ENCODE measurements around the gene FKBP1A. TPM values are rescaled to one million over a fixed set of nuclear protein-coding genes. Genes with fewer than 3 reads are reported as not detected.

Gene FKBP1A
- polyA plus RNA-seq, 6 donors from 2014 or later, result 56.4 to 80.3 (median 66.4) TPM

GRCh38 chr20:1390581-1391403, 2.1 kb downstream of the FKBP1A start:
- Mint-ChIP-seq H3K36me3 (no peaks in the 10 kb centered on the region), H3K27ac (peak overlapping the region; percentile 69 to 94 (median 89)), H3K4me3 (peak overlapping the region; percentile 62 to 94 (median 86)), H3K27me3 (no peaks in the 10 kb centered on the region), H3K4me1 (peaks cover 72 to 93% (median 87%) of the 10 kb centered on the region in 3 donors), H3K9me3 (no peaks in the 10 kb centered on the region)
- ATAC-seq (ENCODE audit: low read depth in 2 of 2) (no peak), DNase-seq (no peak)

GRCh38 chr20:1389703-1390580, 2.9 kb downstream of the FKBP1A start:
- Mint-ChIP-seq H3K4me3 (peak overlapping the region; percentile 17 to 94 (median 86)), H3K27me3 (no peaks in the 10 kb centered on the region), H3K4me1 (peaks cover 72 to 93% (median 86%) of the 10 kb centered on the region in 3 donors), H3K9me3 (no peaks in the 10 kb centered on the region), H3K27ac (peak overlapping the region; percentile 69 to 94 (median 89)), H3K36me3 (no peaks in the 10 kb centered on the region)
- DNase-seq (no peak), ATAC-seq (ENCODE audit: low read depth in 2 of 2) (no peak)

GRCh38 chr20:1388741-1389483, 3.9 kb downstream of the FKBP1A start:
- peak in 1 of 2 donors; percentile 8 for ATAC-seq (ENCODE audit: low read depth in 2 of 2)
- Mint-ChIP-seq H3K4me3 (peak overlapping the region; percentile 41 to 89 (median 76)), H3K9me3 (no peaks in the 10 kb centered on the region), H3K27ac (peak overlapping the region; percentile 57 to 90 (median 86)), H3K36me3 (no peaks in the 10 kb centered on the region), H3K27me3 (no peaks in the 10 kb centered on the region), H3K4me1 (peaks cover 71 to 92% (median 83%) of the 10 kb centered on the region in 3 donors)
- peak; percentile 34 for DNase-seq

GRCh38 chr20:1388253-1388652, 4.6 kb downstream of the FKBP1A start:
- no peak for ATAC-seq (ENCODE audit: low read depth in 2 of 2)
- no peak for DNase-seq
- Mint-ChIP-seq H3K27me3 (no peaks in the 10 kb centered on the region), H3K27ac (peak overlapping the region in 3 of 6 donors; percentile 70 to 90 (median 88)), H3K9me3 (no peaks in the 10 kb centered on the region), H3K4me3 (peak overlapping the region in 7 of 8 donors; percentile 63 to 89 (median 71)), H3K4me1 (peaks cover 67 to 92% (median 83%) of the 10 kb centered on the region in 3 donors), H3K36me3 (no peaks in the 10 kb centered on the region)

GRCh38 chr20:1386323-1386722, 6.5 kb downstream of the FKBP1A start:
- H3K4me3 Mint-ChIP-seq, result peak overlapping the region in 2 of 8 donors; percentile 28 to 58
- peaks cover 66 to 97% (median 82%) of the 10 kb centered on the region in 3 donors for H3K4me1 Mint-ChIP-seq
- H3K36me3 Mint-ChIP-seq, result peaks cover 0 to 4% of the 10 kb centered on the region in 2 donors
- ATAC-seq (ENCODE audit: low read depth in 2 of 2) (no peak), DNase-seq (no peak)
- H3K27me3 Mint-ChIP-seq, result no peaks in the 10 kb centered on the region
- H3K9me3 Mint-ChIP-seq, result no peaks in the 10 kb centered on the region
- peak overlapping the region in 3 of 6 donors; percentile 38 to 83 (median 41) for H3K27ac Mint-ChIP-seq

GRCh38 chr20:1383623-1384404, 9.0 kb downstream of the FKBP1A start:
- Mint-ChIP-seq H3K27me3 (no peaks in the 10 kb centered on the region), H3K4me3 (no peak overlapping the region), H3K9me3 (no peaks in the 10 kb centered on the region), H3K4me1 (peaks cover 67 to 97% (median 83%) of the 10 kb centered on the region in 3 donors), H3K36me3 (peaks cover 0 to 4% of the 10 kb centered on the region in 2 donors), H3K27ac (peak overlapping the region in 3 of 6 donors; percentile 42 to 81 (median 74))
- DNase-seq (no peak), ATAC-seq (ENCODE audit: low read depth in 2 of 2) (no peak)

- Mint-ChIP-seq H3K4me1 (peaks cover 69 to 98% (median 82%) of the 10 kb centered on the region in 3 donors), H3K4me3 (no peak overlapping the region), H3K27ac (peak overlapping the region in 1 of 6 donors; percentile 66), H3K27me3 (no peaks in the 10 kb centered on the region), H3K36me3 (peaks cover 0 to 4% of the 10 kb centered on the region in 2 donors), H3K9me3 (no peaks in the 10 kb centered on the region)
- DNase-seq, result no peak
- ATAC-seq (ENCODE audit: low read depth in 2 of 2), result no peak
Observed at GRCh38 chr20:1382670-1383069, 10.2 kb downstream of the FKBP1A start.

GRCh38 chr20:1381753-1382591, 10.9 kb downstream of the FKBP1A start:
- Mint-ChIP-seq H3K27ac (peak overlapping the region in 2 of 6 donors; percentile 66 to 73), H3K4me3 (no peak overlapping the region), H3K36me3 (peaks cover 0 to 4% of the 10 kb centered on the region in 2 donors), H3K9me3 (no peaks in the 10 kb centered on the region), H3K4me1 (peaks cover 76 to 98% (median 82%) of the 10 kb centered on the region in 3 donors), H3K27me3 (no peaks in the 10 kb centered on the region)
- ATAC-seq (ENCODE audit: low read depth in 2 of 2) (no peak), DNase-seq (no peak)

GRCh38 chr20:1378735-1379125, 14.1 kb downstream of the FKBP1A start:
- Mint-ChIP-seq H3K27me3 (no peaks in the 10 kb centered on the region), H3K27ac (peak overlapping the region in 2 of 6 donors; percentile 69 to 72), H3K4me1 (peaks cover 66 to 88% (median 76%) of the 10 kb centered on the region in 3 donors), H3K36me3 (peaks cover 0 to 4% of the 10 kb centered on the region in 2 donors), H3K9me3 (no peaks in the 10 kb centered on the region), H3K4me3 (no peak overlapping the region)
- no peak for ATAC-seq (ENCODE audit: low read depth in 2 of 2)
- no peak for DNase-seq

- Mint-ChIP-seq H3K4me1 (peaks cover 69 to 85% (median 73%) of the 10 kb centered on the region in 3 donors), H3K4me3 (peak overlapping the region in 5 of 8 donors; percentile 15 to 73 (median 42)), H3K27me3 (no peaks in the 10 kb centered on the region), H3K36me3 (peaks cover 0 to 4% of the 10 kb centered on the region in 2 donors), H3K9me3 (no peaks in the 10 kb centered on the region), H3K27ac (peak overlapping the region; percentile 63 to 94 (median 89))
- no peak for ATAC-seq (ENCODE audit: low read depth in 2 of 2)
- no peak for DNase-seq
Observed at GRCh38 chr20:1377984-1378734, 14.7 kb downstream of the FKBP1A start.

GRCh38 chr20:1377341-1377871, 15.4 kb downstream of the FKBP1A start:
- Mint-ChIP-seq H3K36me3 (peaks cover 0 to 4% of the 10 kb centered on the region in 2 donors), H3K4me1 (peaks cover 65 to 78% (median 72%) of the 10 kb centered on the region in 3 donors), H3K9me3 (no peaks in the 10 kb centered on the region), H3K27me3 (no peaks in the 10 kb centered on the region), H3K4me3 (peak overlapping the region in 6 of 8 donors; percentile 58 to 81 (median 72)), H3K27ac (peak overlapping the region; percentile 38 to 94 (median 82))
- ATAC-seq (ENCODE audit: low read depth in 2 of 2) (no peak), DNase-seq (no peak)
